Hepatocyte (in vitro differentiated cells): Measurements from ENCODE around the gene FBXL20. TPM values are rescaled to one million over a fixed set of nuclear protein-coding genes. Genes with fewer than 3 reads are reported as not detected.

ENCODE experiments used
- DNase-seq: peaks from one replicate; pipeline ENCODE4 v3.0.0-alpha.2; 2016; ENCODE audit warnings: low spot score
- H2AFZ ChIP-seq: fragments of 200-600 bp; sonication (generic); 2 replicates; pipeline ENCODE4 v1.6.0; 2016; ENCODE audit warnings: antibody characterized with exemption, mild to moderate bottlenecking
- H3K27ac ChIP-seq: fragments of 200-600 bp; sonication (generic); 2 replicates; pipeline ENCODE4 v1.5.1; 2016; ENCODE audit warnings: mild to moderate bottlenecking
- H3K27me3 ChIP-seq: fragments of 200-600 bp; sonication (generic); 2 replicates; pipeline ENCODE4 v1.6.1; 2016
- H3K36me3 ChIP-seq: fragments of 200-600 bp; sonication (generic); replicated peaks from 2 replicates; pipeline ENCODE4 v1.5.1; 2016; ENCODE audit warnings: low read depth; ENCODE audit not compliant: insufficient read depth
- H3K4me1 ChIP-seq: fragments of 200-600 bp; sonication (generic); 2 replicates; pipeline ENCODE4 v1.5.1; 2016; ENCODE audit warnings: mild to moderate bottlenecking, moderate library complexity; ENCODE audit not compliant: insufficient read depth
- H3K4me2 ChIP-seq: fragments of 200-600 bp; sonication (generic); 2 replicates; pipeline ENCODE4 v1.6.0; 2016
- H3K4me3 ChIP-seq: fragments of 200-600 bp; sonication (generic); 2 replicates; pipeline ENCODE4 v1.5.1; 2016; ENCODE audit warnings: mild to moderate bottlenecking
- H3K79me2 ChIP-seq: fragments of 200-600 bp; sonication (generic); 2 replicates; pipeline ENCODE4 v1.6.0; 2017; ENCODE audit warnings: mild to moderate bottlenecking
- H3K9me2 ChIP-seq: fragments of 200-600 bp; sonication (generic); replicated peaks from 2 replicates; pipeline ENCODE4 v1.6.0; 2017; ENCODE audit warnings: mild to moderate bottlenecking; ENCODE audit not compliant: insufficient read depth
- H3K9me3 ChIP-seq: fragments of 200-600 bp; sonication (generic); 2 replicates; pipeline ENCODE4 v1.5.1; 2016; ENCODE audit warnings: low read depth, mild to moderate bottlenecking
- H4K20me1 ChIP-seq: fragments of 200-600 bp; sonication (generic); 2 replicates; pipeline ENCODE4 v1.6.0; 2016; ENCODE audit warnings: mild to moderate bottlenecking; ENCODE audit not compliant: insufficient read depth, poor library complexity, severe bottlenecking
- CTCF ChIP-seq: fragments of 200-600 bp; sonication (generic); IDR thresholded peaks from 2 replicates; pipeline ENCODE4 v1.5.1; 2016; ENCODE audit warnings: antibody characterized with exemption, mild to moderate bottlenecking; ENCODE audit not compliant: poor library complexity
- EZH2 ChIP-seq: fragments of 200-600 bp; sonication (generic); IDR thresholded peaks from 2 replicates; pipeline ENCODE4 v1.6.1; 2016; ENCODE audit warnings: antibody characterized with exemption, mild to moderate bottlenecking, borderline replicate concordance
- EZH2phosphoT487 ChIP-seq: fragments of 200-600 bp; sonication (generic); IDR thresholded peaks from one replicate; pipeline ENCODE4 v1.6.1; 2018; ENCODE audit warnings: antibody characterized with exemption, mild to moderate bottlenecking, low read depth, moderate library complexity; ENCODE audit not compliant: unreplicated experiment, severe bottlenecking
- WGBS: methylation state at CpG from one replicate; pipeline ENCODE4 v1.1.6; 2016; ENCODE audit warnings: low lambda C conversion rate; ENCODE audit errors: missing lambda C conversion rate; 5-methylcytosine and 5-hydroxymethylcytosine counted together
- polyA plus RNA-seq: library from polyadenylated mRNA; unstranded; fragments of >200 nt; fragmentation: Nextera tagmentation; extraction: Ambion mirVana; gene quantifications from 2 replicates; pipeline ENCODE4 v1.2.1, GENCODE V29; 2016
- total RNA-seq: library from RNA; depleted of rRNA; stranded (reverse); fragments of >200 nt; gene quantifications from 2 replicates; pipeline ENCODE4 v1.2.3, GENCODE V29; 2014

FBXL20 gene
- total and polyA plus RNA-seq, 2 experiments from 2014 or later, result 8.0 to 11.6 TPM

- peaks cover 33% of the 10 kb centered on the region for H3K27me3 ChIP-seq
- H3K27ac ChIP-seq, result no peak overlapping the region
- H4K20me1 ChIP-seq, result no peaks in the 10 kb centered on the region
- H3K36me3 ChIP-seq, result no peaks in the 10 kb centered on the region
- H3K79me2 ChIP-seq, result no peaks in the 10 kb centered on the region
- no peak overlapping the region for H2AFZ ChIP-seq
- no peaks in the 10 kb centered on the region for H3K9me2 ChIP-seq
- H3K4me3 ChIP-seq, result no peak overlapping the region
- H3K4me1 ChIP-seq, result peaks cover 9% of the 10 kb centered on the region
- H3K9me3 ChIP-seq, result no peaks in the 10 kb centered on the region
- TF ChIP-seq EZH2phosphoT487 (no peak), EZH2 (no peak), CTCF (no peak)
- no peak overlapping the region for H3K4me2 ChIP-seq
- WGBS, result 89% methylated on average over 11 of the region's 11 CpGs
- no peak for DNase-seq
Observed at GRCh38 chr17:39212195-39212810, 189.1 kb downstream of the FBXL20 start.

- H4K20me1 ChIP-seq, result no peaks in the 10 kb centered on the region
- no peak overlapping the region for H3K4me3 ChIP-seq
- 24% methylated on average over 17 of the region's 22 CpGs for WGBS
- peaks cover 18% of the 10 kb centered on the region for H3K27me3 ChIP-seq
- peak overlapping the region; percentile 91 for H3K4me2 ChIP-seq
- H3K9me3 ChIP-seq, result no peaks in the 10 kb centered on the region
- TF ChIP-seq EZH2phosphoT487 (no peak), EZH2 (no peak), CTCF (no peak)
- peaks cover 9% of the 10 kb centered on the region for H3K4me1 ChIP-seq
- H2AFZ ChIP-seq, result peak overlapping the region; percentile 41
- DNase-seq, result no peak
- H3K36me3 ChIP-seq, result no peaks in the 10 kb centered on the region
- no peaks in the 10 kb centered on the region for H3K9me2 ChIP-seq
- no peak overlapping the region for H3K27ac ChIP-seq
- H3K79me2 ChIP-seq, result no peaks in the 10 kb centered on the region
Observed at GRCh38 chr17:39210093-39210434, 191.4 kb downstream of the FBXL20 start.

- no peaks in the 10 kb centered on the region for H3K9me2 ChIP-seq
- no peaks in the 10 kb centered on the region for H3K36me3 ChIP-seq
- no peaks in the 10 kb centered on the region for H4K20me1 ChIP-seq
- TF ChIP-seq EZH2phosphoT487 (no peak), CTCF (no peak), EZH2 (no peak)
- DNase-seq, result peak; percentile 81
- peaks cover 18% of the 10 kb centered on the region for H3K27me3 ChIP-seq
- H3K27ac ChIP-seq, result no peak overlapping the region
- H3K79me2 ChIP-seq, result no peaks in the 10 kb centered on the region
- peak overlapping the region; percentile 91 for H3K4me2 ChIP-seq
- peaks cover 9% of the 10 kb centered on the region for H3K4me1 ChIP-seq
- peak overlapping the region; percentile 41 for H2AFZ ChIP-seq
- H3K4me3 ChIP-seq, result no peak overlapping the region
- H3K9me3 ChIP-seq, result no peaks in the 10 kb centered on the region
- WGBS, result 15% methylated on average over 20 of the region's 39 CpGs
Observed at GRCh38 chr17:39209317-39210092, 191.9 kb downstream of the FBXL20 start.
